H1 (cell line): Measurements from ENCODE around the gene SYTL2. TPM values are rescaled to one million over a fixed set of nuclear protein-coding genes. Genes with fewer than 3 reads are reported as not detected.

Source experiments
- CTCF ChIA-PET: fragments of 300-600 bp; sonication (Branson Sonifier 250); formaldehyde crosslinking; loops from one replicate; lab custom pipeline; 2021; ENCODE audit not compliant: partially characterized antibody; lab: Charles Lee
- POLR2A ChIA-PET: fragments of 300-600 bp; sonication (Branson Sonifier 250); formaldehyde crosslinking; loops from one replicate; lab custom pipeline; 2021; ENCODE audit warnings: inconsistent platforms; ENCODE audit not compliant: partially characterized antibody; lab: Charles Lee
- DNase-seq, 2 experiments: peaks; one replicate each; pipeline versions ENCODE4 v3.0.0 to v3.0.0-alpha.2; 2010 to 2022; ENCODE audit warnings: low spot score in 2 of 2, low read depth in 1 of 2, mixed read lengths in 1 of 2
- FAIRE-seq: peaks from 2 replicates; lab custom pipeline; 2011; peaks lifted over from hg19 to GRCh38; lab: Jason Lieb, UNC
- H2AFZ ChIP-seq: 2 replicates; pipeline ENCODE4 v1.8.1; 2012; ENCODE audit warnings: low read length, inconsistent platforms
- H2AK5ac ChIP-seq: 2 replicates; pipeline ENCODE4 v1.6.1; 2013; ENCODE audit warnings: low read depth, low read length
- H2BK120ac ChIP-seq: replicated peaks from 2 replicates; pipeline ENCODE3; 2013; ENCODE audit warnings: low read depth, low read length, inconsistent platforms
- H2BK12ac ChIP-seq: 2 replicates; pipeline ENCODE4 v1.6.1; 2013; ENCODE audit warnings: low read depth, low read length
- H2BK15ac ChIP-seq: 2 replicates; pipeline ENCODE4 v1.6.1; 2013; ENCODE audit warnings: low read length
- H2BK20ac ChIP-seq: 2 replicates; pipeline ENCODE4 v1.6.1; 2013; ENCODE audit warnings: low read length
- H2BK5ac ChIP-seq: 2 replicates; pipeline ENCODE4 v1.6.1; 2013; ENCODE audit warnings: low read depth, low read length
- H3K14ac ChIP-seq: 2 replicates; pipeline ENCODE4 v1.6.1; 2013; ENCODE audit warnings: inconsistent platforms; ENCODE audit not compliant: insufficient read length
- H3K18ac ChIP-seq: 2 replicates; pipeline ENCODE4 v1.6.1; 2013; ENCODE audit warnings: low read length; ENCODE audit errors: extremely low read depth
- H3K23ac ChIP-seq: 2 replicates; pipeline ENCODE4 v1.6.1; 2013; ENCODE audit warnings: inconsistent platforms; ENCODE audit not compliant: insufficient read length
- H3K23me2 ChIP-seq: 2 replicates; pipeline ENCODE4 v1.6.1; 2013; ENCODE audit warnings: low read depth, low read length
- H3K27ac ChIP-seq: 2 replicates; pipeline ENCODE4 v1.6.1; 2011; ENCODE audit warnings: low read depth, low read length, inconsistent platforms
- H3K27me3 ChIP-seq, 4 experiments: replicated peaks in 1 of 4; 1 replicate in 1 of 4; 2 replicates in 3 of 4; pipeline versions ENCODE4 v1.6.1 to v1.8.1; 2011 to 2013; ENCODE audit warnings: low read length in 3 of 4, mild to moderate bottlenecking in 3 of 4, inconsistent platforms in 2 of 4, mixed read lengths in 2 of 4, moderate library complexity in 1 of 4; ENCODE audit not compliant: control insufficient read depth in 3 of 4, insufficient read depth in 3 of 4; ENCODE audit errors: extremely low read depth in 1 of 4
- H3K36me3 ChIP-seq, 4 experiments: 2 replicates each; pipeline versions ENCODE4 v1.6.1 to v1.8.1; 2011 to 2013; ENCODE audit warnings: mild to moderate bottlenecking in 4 of 4, low read length in 3 of 4, moderate library complexity in 2 of 4, control low read depth in 1 of 4, inconsistent platforms in 1 of 4; ENCODE audit not compliant: insufficient read depth in 4 of 4, control insufficient read depth in 2 of 4
- H3K4ac ChIP-seq: replicated peaks from 2 replicates; pipeline ENCODE3; 2013; ENCODE audit warnings: low read length, low read depth, mixed read lengths, inconsistent platforms; ENCODE audit not compliant: insufficient read length
- H3K4me1 ChIP-seq, 4 experiments: replicated peaks in 1 of 4; 1 replicate in 1 of 4; 2 replicates in 3 of 4; pipeline versions ENCODE4 v1.6.1 to v1.8.1; 2011 to 2013; ENCODE audit warnings: low read length in 3 of 4, inconsistent platforms in 2 of 4, mixed read lengths in 1 of 4; ENCODE audit not compliant: insufficient read depth in 4 of 4, control insufficient read depth in 3 of 4
- H3K4me2 ChIP-seq, 2 experiments: 2 replicates each; pipeline versions ENCODE4 v1.6.1 to v1.8.1; 2011 to 2013; ENCODE audit warnings: low read depth in 2 of 2, low read length in 2 of 2, control low read depth in 1 of 2, inconsistent platforms in 1 of 2, mild to moderate bottlenecking in 1 of 2; ENCODE audit not compliant: insufficient read depth in 1 of 2
- H3K4me3 ChIP-seq, 4 experiments: fragments of 200-600, 300-600 bp in 1 of 4; sonication (generic), shearing (Covaris generic), sonication (Bioruptor Twin) in 1 of 4; 2 replicates each; pipeline versions ENCODE4 v1.5.1 to v1.8.1; 2011 to 2016; ENCODE audit warnings: low read length in 4 of 4, low read depth in 3 of 4, control low read depth in 2 of 4, inconsistent platforms in 2 of 4, mild to moderate bottlenecking in 2 of 4, mixed read lengths in 1 of 4, moderate library complexity in 1 of 4; ENCODE audit not compliant: insufficient read depth in 2 of 4; ENCODE audit errors: extremely low read depth in 1 of 4
- H3K56ac ChIP-seq: replicated peaks from 2 replicates; pipeline ENCODE3; 2013; ENCODE audit warnings: low read depth, mild to moderate bottlenecking, mixed read lengths, low read length, inconsistent platforms; ENCODE audit not compliant: insufficient read length
- H3K79me1 ChIP-seq: 2 replicates; pipeline ENCODE4 v1.6.1; 2013; ENCODE audit warnings: low read depth, low read length, control low read depth
- H3K79me2 ChIP-seq, 2 experiments: 2 replicates each; pipeline versions ENCODE4 v1.6.1 to v1.8.1; 2012 to 2013; ENCODE audit warnings: low read length in 2 of 2, mild to moderate bottlenecking in 2 of 2, inconsistent platforms in 1 of 2; ENCODE audit not compliant: insufficient read depth in 2 of 2, control insufficient read depth in 1 of 2
- H3K9ac ChIP-seq, 4 experiments: replicated peaks in 1 of 4; 1 replicate in 1 of 4; 2 replicates in 3 of 4; pipeline versions ENCODE4 v1.6.1 to v1.8.1; 2011 to 2013; ENCODE audit warnings: low read depth in 3 of 4, low read length in 3 of 4, control low read depth in 2 of 4, mild to moderate bottlenecking in 2 of 4, moderate library complexity in 2 of 4, inconsistent platforms in 1 of 4; ENCODE audit errors: extremely low read depth in 1 of 4
- H3K9me3 ChIP-seq, 2 experiments: 2 replicates each; pipeline versions ENCODE4 v1.6.1 to v1.8.1; 2012 to 2013; ENCODE audit warnings: mild to moderate bottlenecking in 2 of 2, moderate library complexity in 2 of 2, control low read depth in 1 of 2, inconsistent platforms in 1 of 2, low read depth in 1 of 2, low read length in 1 of 2, mixed read lengths in 1 of 2; ENCODE audit not compliant: insufficient read depth in 2 of 2
- H4K20me1 ChIP-seq, 2 experiments: replicated peaks in 1 of 2; 2 replicates each; pipeline versions ENCODE3 to v1.8.1; 2011 to 2013; ENCODE audit warnings: inconsistent platforms in 2 of 2, low read length in 2 of 2, mild to moderate bottlenecking in 1 of 2; ENCODE audit not compliant: insufficient read depth in 2 of 2, control insufficient read depth in 1 of 2
- H4K5ac ChIP-seq: 2 replicates; pipeline ENCODE4 v1.6.1; 2013; ENCODE audit warnings: low read length, low read depth, mixed read lengths, inconsistent platforms; ENCODE audit not compliant: insufficient read length
- H4K8ac ChIP-seq: 2 replicates; pipeline ENCODE4 v1.8.0; 2013; ENCODE audit warnings: mild to moderate bottlenecking, moderate library complexity, low read length, inconsistent platforms; ENCODE audit not compliant: insufficient read depth; ENCODE audit errors: extremely low read depth
- H4K91ac ChIP-seq: replicated peaks from 2 replicates; pipeline ENCODE3; 2013; ENCODE audit warnings: low read length, mixed read lengths, inconsistent platforms; ENCODE audit not compliant: insufficient read length
- E2F6 ChIP-seq: IDR thresholded peaks from 2 replicates; pipeline ENCODE4 v1.6.1; 2012; ENCODE audit warnings: inconsistent platforms
- JUND ChIP-seq: IDR thresholded peaks from 2 replicates; pipeline ENCODE4 v1.6.1; 2011; ENCODE audit warnings: mild to moderate bottlenecking, improper control_type of control experiment, low read length
- PHF8 ChIP-seq: fragments of 200-600 bp; sonication (generic); conservative IDR thresholded peaks from 2 replicates; pipeline ENCODE4 v1.7.1; 2012; ENCODE audit warnings: low read depth, mild to moderate bottlenecking, inconsistent platforms, low read length, moderate library complexity
- POLR2AphosphoS5 ChIP-seq: IDR thresholded peaks from 2 replicates; pipeline ENCODE4 v1.6.1; 2011; ENCODE audit warnings: low read depth, low read length
- SP2 ChIP-seq: IDR thresholded peaks from 2 replicates; pipeline ENCODE4 v1.6.1; 2012; ENCODE audit warnings: mild to moderate bottlenecking, low read length, inconsistent platforms
- SRF ChIP-seq: IDR thresholded peaks from 2 replicates; pipeline ENCODE4 v1.6.1; 2011; ENCODE audit warnings: mild to moderate bottlenecking, low read depth, low read length, moderate library complexity
- TAF1 ChIP-seq: IDR thresholded peaks from 2 replicates; pipeline ENCODE4 v1.6.1; 2011; ENCODE audit warnings: mild to moderate bottlenecking, low read depth, low read length
- YY1 ChIP-seq: IDR thresholded peaks from 2 replicates; pipeline ENCODE4 v1.6.1; 2011; ENCODE audit warnings: low read depth, mild to moderate bottlenecking, low read length
- WGBS, 2 experiments: shearing (Covaris generic) in 1 of 2; methylation state at CpG; one replicate each; pipeline versions ENCODE4 v1.1.6 to v1.1.7; 2013 to 2015; ENCODE audit warnings: low lambda C conversion rate in 2 of 2, mixed read lengths in 2 of 2, inconsistent platforms in 1 of 2, low coverage in 1 of 2, missing lambda C conversion rate in 1 of 2; ENCODE audit not compliant: insufficient replicate concordance in 2 of 2, insufficient coverage in 1 of 2, insufficient read length in 1 of 2; ENCODE audit errors: extremely low coverage in 1 of 2, missing lambda C conversion rate in 1 of 2; 5-methylcytosine and 5-hydroxymethylcytosine counted together
- polyA plus RNA-seq, 7 experiments: library from polyadenylated mRNA; depleted of rRNA in 3 of 7; stranded (reverse) in 5 of 7; unstranded in 2 of 7; fragments of >200 nt in 5 of 7; fragments of 200-250 nt in 2 of 7; gene quantifications; 1 replicate in 5 of 7; 2 replicates in 1 of 7; 4 replicates in 1 of 7; pipeline versions ENCODE4 v1.2.1 to v1.2.3, GENCODE V29; 2011 to 2013; ENCODE audit warnings: missing spikeins in 2 of 7, mixed read lengths in 2 of 7
- total RNA-seq: library from RNA; stranded (reverse); fragmentation: NEBNext Ultra II Directional; extraction: Animal tissue kit (Norgen Biotek cat#: 25700); gene quantifications from 2 replicates; pipeline ENCODE4 v1.2.1, GENCODE V29; 2021

Gene SYTL2
- total and polyA plus RNA-seq, 2 of the 8 experiments (the other 6 are each of a cell fraction or from before 2014, with no cell fraction given) = 1.3 to 9.1 TPM

- H2BK5ac ChIP-seq = no peak overlapping the region
- H3K4ac ChIP-seq = no peak overlapping the region
- no peak overlapping the region for H3K4me3 ChIP-seq
- ChIA-PET POLR2A (no interaction called here), CTCF (no interaction called here)
- H3K23me2 ChIP-seq = no peaks in the 10 kb centered on the region
- H3K14ac ChIP-seq = no peak overlapping the region
- no peak overlapping the region for H4K5ac ChIP-seq
- H3K18ac ChIP-seq = no peak overlapping the region
- no peaks in the 10 kb centered on the region; the same call in 1 of the 2 replicates for H3K79me1 ChIP-seq
- H4K8ac ChIP-seq = no peak overlapping the region
- H3K79me2 ChIP-seq = no peaks in the 10 kb centered on the region
- no peak overlapping the region for H3K4me2 ChIP-seq
- H2BK20ac ChIP-seq = no peak overlapping the region
- no peaks in the 10 kb centered on the region for H3K9me3 ChIP-seq
- H3K9ac ChIP-seq = no peak overlapping the region
- no peak overlapping the region for H3K56ac ChIP-seq
- no peak overlapping the region for H3K27ac ChIP-seq
- no peak overlapping the region for H2AFZ ChIP-seq
- no peak overlapping the region for H2BK120ac ChIP-seq
- H3K27me3 ChIP-seq = no peaks in the 10 kb centered on the region; a peak in 2 of 7 replicates
- FAIRE-seq = no peak
- TF ChIP-seq TAF1 (no peak), YY1 (no peak), JUND (no peak), PHF8 (no peak), E2F6 (no peak), POLR2AphosphoS5 (no peak), SRF (no peak), SP2 (no peak)
- no peak overlapping the region for H2AK5ac ChIP-seq
- no peaks in the 10 kb centered on the region for H3K36me3 ChIP-seq
- no peak for DNase-seq
- H4K20me1 ChIP-seq = no peaks in the 10 kb centered on the region
- H3K23ac ChIP-seq = no peak overlapping the region
- H4K91ac ChIP-seq = no peak overlapping the region
- no peak overlapping the region for H2BK12ac ChIP-seq
- H3K4me1 ChIP-seq = peaks cover 0 to 4% (median 0%) of the 10 kb centered on the region in 4 experiments; a peak in 1 of 7 replicates
- 92% methylated on average over 4 of the region's 4 CpGs; no CpG with 5 or more reads in 1 of the 2 experiments for WGBS, 2 experiments
- no peak overlapping the region for H2BK15ac ChIP-seq
These were observed 52.9 kb downstream of the SYTL2 start for GRCh38 chr11:85758026-85758425.
